K562 (cell line): ENCODE results near the gene SUB1. TPM values are rescaled to one million over a fixed set of nuclear protein-coding genes. Genes with fewer than 3 reads are reported as not detected.

Source experiments
- ASH1L ChIP-seq: fragments of 450-650 bp; IDR thresholded peaks from 2 replicates; pipeline ENCODE4 v1.6.1; 2018; ENCODE audit warnings: borderline replicate concordance, mild to moderate bottlenecking, low read depth; ENCODE audit not compliant: partially characterized antibody
- BMI1 ChIP-seq: fragments of 150-350 bp; IDR thresholded peaks from 2 replicates; pipeline ENCODE4 v1.6.1; 2014; ENCODE audit warnings: low read length
- C11orf30 ChIP-seq: fragments of 450-650 bp; IDR thresholded peaks from 2 replicates; pipeline ENCODE4 v1.6.1; 2016; ENCODE audit warnings: low read depth, mild to moderate bottlenecking
- CAMTA2 ChIP-seq: fragments of 250-450 bp; sonication (Bioruptor Pico); conservative IDR thresholded peaks from 2 replicates; pipeline ENCODE4 v1.5.1; 2022
- CTCFL ChIP-seq: IDR thresholded peaks from 2 replicates; pipeline ENCODE4 v1.6.1; 2011; ENCODE audit warnings: borderline replicate concordance, low read depth, mild to moderate bottlenecking, moderate library complexity, low read length; ENCODE audit not compliant: insufficient read depth, poor library complexity, severe bottlenecking
- DEAF1 ChIP-seq: fragments of 450-650 bp; formaldehyde crosslinking; IDR thresholded peaks from 2 replicates; pipeline ENCODE4 v1.4.0; 2020; ENCODE audit warnings: mild to moderate bottlenecking, moderate library complexity
- DPF2 ChIP-seq: fragments of 450-650 bp; IDR thresholded peaks from 2 replicates; pipeline ENCODE4 v1.6.1; 2016
- ESRRB ChIP-seq: fragments of 250-450 bp; sonication (Bioruptor Pico); IDR thresholded peaks from 2 replicates; pipeline ENCODE4 v1.5.0; 2020; ENCODE audit warnings: mild to moderate bottlenecking, moderate library complexity, borderline replicate concordance
- ETV1 ChIP-seq: fragments of 450-650 bp; conservative IDR thresholded peaks from 2 replicates; pipeline ENCODE4 v1.6.1; 2016; ENCODE audit warnings: missing genetic modification characterization, control low read depth, low read depth, missing compliant biosample characterization
- HNRNPUL1 ChIP-seq: fragments of 200-400 bp; formaldehyde crosslinking; IDR thresholded peaks from 2 replicates; pipeline ENCODE4 v1.6.1; 2017; ENCODE audit warnings: low read length
- JUNB ChIP-seq: fragments of 450-650 bp; formaldehyde crosslinking; conservative IDR thresholded peaks from 2 replicates; pipeline ENCODE4 v1.4.0; 2020; ENCODE audit warnings: mild to moderate bottlenecking
- KLF13 ChIP-seq: fragments of 450-650 bp; IDR thresholded peaks from 2 replicates; pipeline ENCODE4 v1.6.1; 2016; ENCODE audit warnings: missing genetic modification characterization, low read depth, mild to moderate bottlenecking, missing compliant biosample characterization, moderate library complexity, borderline replicate concordance
- MEF2A ChIP-seq: IDR thresholded peaks from 2 replicates; pipeline ENCODE4 v1.6.1; 2011; ENCODE audit warnings: low read depth, mild to moderate bottlenecking, low read length, moderate library complexity; ENCODE audit not compliant: control insufficient read depth
- PTTG1 ChIP-seq: fragments of 450-650 bp; IDR thresholded peaks from 2 replicates; pipeline ENCODE4 v1.6.1; 2016; ENCODE audit warnings: low read depth, mild to moderate bottlenecking, missing genetic modification characterization, missing compliant biosample characterization
- RBM22 ChIP-seq: fragments of 200-400 bp; formaldehyde crosslinking; IDR thresholded peaks from 2 replicates; pipeline ENCODE4 v1.6.1; 2018; ENCODE audit warnings: low read length, low read depth; ENCODE audit not compliant: poor library complexity, severe bottlenecking
- SMARCA4 ChIP-seq: fragments of 450-650 bp; IDR thresholded peaks from 2 replicates; pipeline ENCODE4 v1.6.1; 2016
- ZNF217 ChIP-seq: sonication (generic); formaldehyde crosslinking; IDR thresholded peaks from 2 replicates; pipeline ENCODE4 v1.8.0; 2022; ENCODE audit warnings: mild to moderate bottlenecking, missing genetic modification reagents
- ZNF232 ChIP-seq: sonication (generic); formaldehyde crosslinking; IDR thresholded peaks from 2 replicates; pipeline ENCODE4 v1.8.0; 2022; ENCODE audit warnings: mild to moderate bottlenecking, missing genetic modification reagents
- ZNF408 ChIP-seq: fragments of 250-450 bp; sonication (Bioruptor Pico); IDR thresholded peaks from 2 replicates; pipeline ENCODE4 v1.4.0; 2020; ENCODE audit warnings: low read depth, mild to moderate bottlenecking, moderate library complexity
- polyA plus RNA-seq, 8 experiments: library from polyadenylated mRNA; depleted of rRNA in 4 of 8; stranded (reverse) in 5 of 8; unstranded in 3 of 8; fragments of >200 nt; fragmentation: Nextera tagmentation in 2 of 8; fragmentation: Illumina TruSeq in 1 of 8; extraction: Ambion mirVana in 2 of 8; extraction: Trizol in 1 of 8; gene quantifications; 2 replicates each; pipeline versions ENCODE4 v1.2.1 to v1.2.3, GENCODE V29; 2011 to 2014; ENCODE audit warnings: inconsistent platforms in 1 of 8, missing spikeins in 1 of 8
- total RNA-seq, 7 experiments: library from RNA; depleted of rRNA in 6 of 7; stranded (reverse); fragments of >200 nt in 6 of 7; fragmentation: Illumina TruSeq in 2 of 7; extraction: Trizol in 2 of 7; gene quantifications; 2 replicates each; pipeline versions ENCODE4 v1.2.1 to v1.2.3, GENCODE V29; 2011 to 2021; ENCODE audit warnings: low replicate concordance in 1 of 7
- TF ChIP-seq, protein P1 (sequence below), 2 experiments: IDR thresholded peaks; 2 replicates each; pipeline ENCODE4 v1.6.1; 2012; ENCODE audit warnings: improper control_type of control experiment in 2 of 2, low read depth in 2 of 2, low read length in 2 of 2, borderline replicate concordance in 1 of 2

The SUB1 gene
- total and polyA plus RNA-seq, 9 of the 15 experiments (the other 6 are each of a cell fraction or from before 2014, with no cell fraction given) = 336 to 1,031 (median 700) TPM

DNA sequence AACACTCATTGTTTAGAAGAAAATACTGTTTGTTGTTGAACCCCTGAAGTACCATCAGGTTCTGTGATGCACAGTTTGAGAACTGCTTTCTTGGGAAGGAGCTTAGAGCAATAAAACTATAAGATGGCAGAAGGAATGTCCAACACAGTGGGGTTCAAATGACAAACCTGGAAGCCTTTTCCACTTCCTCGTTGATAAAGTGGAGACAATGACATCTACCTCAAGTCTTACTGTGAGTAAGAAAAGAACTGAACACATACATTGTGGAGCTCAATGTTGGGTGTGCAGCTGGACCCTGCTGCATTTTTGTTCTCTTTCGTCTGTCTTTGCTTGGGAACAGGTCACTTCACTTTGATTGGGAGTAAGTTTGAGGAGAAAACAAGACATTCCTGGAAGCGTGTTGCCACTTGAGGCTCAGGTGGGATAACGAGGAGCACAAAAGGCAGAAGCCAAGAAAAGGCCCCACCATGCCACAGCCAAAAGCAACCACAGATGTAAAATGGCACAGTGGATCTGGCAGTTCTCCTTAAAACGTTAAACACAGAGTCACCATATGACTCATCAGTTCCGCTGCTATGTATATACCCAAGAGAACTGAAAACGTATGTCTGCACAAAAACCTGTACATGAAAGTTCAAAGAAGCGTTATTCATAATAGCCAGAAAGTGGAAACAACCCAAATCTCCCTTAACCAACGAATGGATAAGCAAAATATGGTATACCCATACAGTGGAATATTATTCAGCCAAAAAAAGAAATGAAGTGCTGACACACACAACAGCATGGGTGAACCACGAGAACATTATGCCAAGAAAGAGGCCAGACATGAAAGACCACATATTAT is 42.9 kb upstream of the SUB1 start (continued):
- no peak for TF ChIP-seq HNRNPUL1
- no peak for TF ChIP-seq ZNF232
- no peak for TF ChIP-seq CAMTA2
- TF ChIP-seq PTTG1 (tag) = 0 out of 2 replicates have a peak, but pooled peaks have one; percentile 27
- TF ChIP-seq ESRRB (CRISPR knock-in tag) = no peak
- TF ChIP-seq ZNF217 (CRISPR knock-in tag) = no peak
- no peak for TF ChIP-seq ZNF408 (CRISPR knock-in tag)
- TF ChIP-seq BMI1 = no peak
- TF ChIP-seq RBM22 = no peak
- peak; percentile 86 for TF ChIP-seq C11orf30
- TF ChIP-seq DEAF1 (CRISPR knock-in tag) = 0 out of 2 replicates have a peak, but pooled peaks have one; percentile 6
- TF ChIP-seq, protein P1, sequence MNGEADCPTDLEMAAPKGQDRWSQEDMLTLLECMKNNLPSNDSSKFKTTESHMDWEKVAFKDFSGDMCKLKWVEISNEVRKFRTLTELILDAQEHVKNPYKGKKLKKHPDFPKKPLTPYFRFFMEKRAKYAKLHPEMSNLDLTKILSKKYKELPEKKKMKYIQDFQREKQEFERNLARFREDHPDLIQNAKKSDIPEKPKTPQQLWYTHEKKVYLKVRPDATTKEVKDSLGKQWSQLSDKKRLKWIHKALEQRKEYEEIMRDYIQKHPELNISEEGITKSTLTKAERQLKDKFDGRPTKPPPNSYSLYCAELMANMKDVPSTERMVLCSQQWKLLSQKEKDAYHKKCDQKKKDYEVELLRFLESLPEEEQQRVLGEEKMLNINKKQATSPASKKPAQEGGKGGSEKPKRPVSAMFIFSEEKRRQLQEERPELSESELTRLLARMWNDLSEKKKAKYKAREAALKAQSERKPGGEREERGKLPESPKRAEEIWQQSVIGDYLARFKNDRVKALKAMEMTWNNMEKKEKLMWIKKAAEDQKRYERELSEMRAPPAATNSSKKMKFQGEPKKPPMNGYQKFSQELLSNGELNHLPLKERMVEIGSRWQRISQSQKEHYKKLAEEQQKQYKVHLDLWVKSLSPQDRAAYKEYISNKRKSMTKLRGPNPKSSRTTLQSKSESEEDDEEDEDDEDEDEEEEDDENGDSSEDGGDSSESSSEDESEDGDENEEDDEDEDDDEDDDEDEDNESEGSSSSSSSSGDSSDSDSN (IDR thresholded peaks at IDR 0.05; ENCODE audit: borderline replicate concordance in 1 of 2, low read depth in 2 of 2, low read length in 2 of 2) = no peak
- no peak for TF ChIP-seq KLF13 (tag)
- no peak for TF ChIP-seq ASH1L
- TF ChIP-seq CTCFL = no peak
- TF ChIP-seq DPF2 = peak; percentile 67
- TF ChIP-seq SMARCA4 = peak; percentile 58; the same call in 1 of the 2 replicates
- peak; percentile 50; the same call in 1 of the 2 replicates for TF ChIP-seq ETV1 (tag)
- TF ChIP-seq MEF2A = no peak
- TF ChIP-seq JUNB (CRISPR knock-in tag) = peak; percentile 84
